Esophagus muscularis mucosa (tissue), 4 donors: Measurements from ENCODE around the gene DENND2D. TPM values are rescaled to one million over a fixed set of nuclear protein-coding genes. Genes with fewer than 3 reads are reported as not detected.

Source experiments
- DNase-seq: peaks from one replicate; pipeline ENCODE4 v3.0.0-alpha.2; 2017; ENCODE audit errors: extremely low spot score
- H3K27ac ChIP-seq, 4 donors: fragments of 200-600 bp; sonication (generic); replicated peaks in 1 of 4; 1 replicate in 3 of 4; 2 replicates in 1 of 4; pipeline ENCODE4 v1.5.1; 2016 to 2019; ENCODE audit warnings: mild to moderate bottlenecking in 1 of 4
- H3K27me3 ChIP-seq, 4 donors: fragments of 200-600 bp; sonication (generic); one replicate each; pipeline versions ENCODE4 v1.5.1 to v1.6.0; 2016 to 2019
- H3K36me3 ChIP-seq, 4 donors: fragments of 200-600 bp; sonication (generic); one replicate each; pipeline ENCODE4 v1.5.1; 2016 to 2019
- H3K4me1 ChIP-seq, 4 donors: fragments of 200-600 bp; sonication (generic); one replicate each; pipeline ENCODE4 v1.5.1; 2016 to 2019
- H3K4me3 ChIP-seq, 4 donors: fragments of 200-600 bp; sonication (generic); 1 replicate in 2 of 4; 2 replicates in 2 of 4; pipeline ENCODE4 v1.5.1; 2016 to 2019; ENCODE audit warnings: mild to moderate bottlenecking in 4 of 4, moderate library complexity in 1 of 4
- H3K9me3 ChIP-seq, 4 donors: fragments of 200-600 bp; sonication (generic); 1 replicate in 3 of 4; 2 replicates in 1 of 4; pipeline ENCODE4 v1.5.1; 2016 to 2019
- CTCF ChIP-seq, 3 experiments: fragments of 200-600 bp in 2 of 3; fragments of 450-650 bp in 1 of 3; sonication (generic) in 2 of 3; IDR thresholded peaks; one replicate each; pipeline ENCODE4 v1.5.1; 2017 to 2019; ENCODE audit warnings: antibody characterized with exemption in 3 of 3, mild to moderate bottlenecking in 2 of 3, moderate library complexity in 1 of 3
- EP300 ChIP-seq: sonication (generic); formaldehyde crosslinking; IDR thresholded peaks from one replicate; pipeline ENCODE4 v1.6.1; 2017; ENCODE audit warnings: antibody characterized with exemption
- POLR2A ChIP-seq: fragments of 450-650 bp; IDR thresholded peaks from one replicate; pipeline ENCODE4 v1.6.1; 2017; ENCODE audit warnings: antibody characterized with exemption, moderate library complexity, mild to moderate bottlenecking, low read depth
- POLR2AphosphoS5 ChIP-seq, 2 donors: sonication (generic); formaldehyde crosslinking; IDR thresholded peaks; one replicate each; pipeline ENCODE4 v1.6.1; 2017; ENCODE audit warnings: antibody characterized with exemption in 2 of 2
- WGBS: methylation state at CpG from one replicate; pipeline ENCODE4 v1.1.5; 2018; 5-methylcytosine and 5-hydroxymethylcytosine counted together
- intact Hi-C: fragments of 100-400 bp; cut with DNase I; formaldehyde crosslinking; loops from one replicate; pipeline ENCODE4 v1.15.1; 2023
- total RNA-seq, 4 donors: library from RNA; depleted of rRNA; stranded (reverse); fragments of >200 nt; gene quantifications; one replicate each; pipeline versions ENCODE4 v1.1.0 to v1.2.1, GENCODE V29; 2016

The DENND2D gene
- 10 to 100 TPM in 1 of 4 donors, 1 to 10 TPM in 3; 4.0 to 13.8 (median 5.2) TPM for total RNA-seq

- peak; percentile 93 for DNase-seq
- Histone ChIP-seq H3K27ac (peak within 1 kb of the TSS; percentile 34 to 55 (median 44)), H3K9me3 (no peaks in the 10 kb centered on the region), H3K4me3 (peak within 1 kb of the TSS; percentile 17 to 41 (median 21)), H3K27me3 (peaks cover 0 to 26% (median 12%) of the 10 kb centered on the region in 4 donors), H3K4me1 (peaks cover 12 to 32% (median 22%) of the 10 kb centered on the region in 4 donors), H3K36me3 (no peaks in the 10 kb centered on the region)
- TF ChIP-seq POLR2AphosphoS5 (IDR thresholded peaks at IDR 0.05) (peak in 1 of 2 donors; percentile 70), CTCF (IDR thresholded peaks at IDR 0.05) (no peak)
- WGBS = 88% methylated on average over 16 of the region's 17 CpGs
- intact Hi-C loops = no loop called here
Measured at GRCh38 chr1:111199881-111200801, at the start of gene DENND2D. TSS of gene DENND2D (minus strand) at chr1:111200646. CDS start at chr1:111200459, 187 bp downstream.

- TF ChIP-seq CTCF (IDR thresholded peaks at IDR 0.05) = no peak
- TF ChIP-seq EP300 = no peak
- TF ChIP-seq POLR2AphosphoS5 (IDR thresholded peaks at IDR 0.05) = no peak
- TF ChIP-seq POLR2A = no peak
- 74% methylated on average over 4 of the region's 4 CpGs for WGBS
- peaks cover 0 to 10% (median 0%) of the 10 kb centered on the region in 4 donors for H3K27me3 ChIP-seq
- H3K9me3 ChIP-seq = no peaks in the 10 kb centered on the region
- intact Hi-C loops = no loop called here
- DNase-seq = no peak
- H3K36me3 ChIP-seq = no peaks in the 10 kb centered on the region
- no peak overlapping the region for H3K4me3 ChIP-seq
- no peak overlapping the region for H3K27ac ChIP-seq
- no peaks in the 10 kb centered on the region for H3K4me1 ChIP-seq
Measured at GRCh38 chr1:111249960-111250359, 49.5 kb upstream of the DENND2D start.

- Histone ChIP-seq H3K4me1 (no peaks in the 10 kb centered on the region), H3K4me3 (no peak overlapping the region), H3K9me3 (no peaks in the 10 kb centered on the region), H3K27ac (no peak overlapping the region), H3K27me3 (no peaks in the 10 kb centered on the region), H3K36me3 (no peaks in the 10 kb centered on the region)
- 77% methylated on average over 5 of the region's 5 CpGs for WGBS
- no peak for TF ChIP-seq POLR2AphosphoS5 (IDR thresholded peaks at IDR 0.05)
- no peak for TF ChIP-seq CTCF (IDR thresholded peaks at IDR 0.05)
- TF ChIP-seq POLR2A = no peak
- TF ChIP-seq EP300 = no peak
- intact Hi-C loops = no loop called here
- peak; percentile 79 for DNase-seq
Measured at GRCh38 chr1:111247125-111247838, 46.8 kb upstream of the DENND2D start.

GRCh38 chr1:111242805-111243523 lies 42.5 kb upstream of the DENND2D start:
- no peak overlapping the region for H3K27ac ChIP-seq
- WGBS = 51% methylated on average over 4 of the region's 4 CpGs

More at GRCh38 chr1:111242805-111243523, 42.5 kb upstream of the DENND2D start:
- Histone ChIP-seq H3K4me1 (no peaks in the 10 kb centered on the region), H3K27me3 (no peaks in the 10 kb centered on the region), H3K4me3 (no peak overlapping the region), H3K9me3 (no peaks in the 10 kb centered on the region), H3K36me3 (no peaks in the 10 kb centered on the region)
- peak; percentile 62 for DNase-seq
- no peak for TF ChIP-seq POLR2AphosphoS5 (IDR thresholded peaks at IDR 0.05)
- no peak for TF ChIP-seq CTCF (IDR thresholded peaks at IDR 0.05)
- TF ChIP-seq EP300 = no peak
- TF ChIP-seq POLR2A = no peak
- intact Hi-C loops = no loop called here
